H7 (cell line): ENCODE data around the gene DGKI. TPM values are rescaled to one million over a fixed set of nuclear protein-coding genes. Genes with fewer than 3 reads are reported as not detected.

Source experiments
- total RNA-seq: library from RNA; depleted of rRNA; stranded (reverse); fragments of >200 nt; shearing (Covaris generic); gene quantifications from 2 replicates; pipeline ENCODE4 v1.2.3, GENCODE V29; 2014; rRNA removed

Gene DGKI
- total RNA-seq, 1 experiment from 2014 or later, result 0.14 TPM

Other genes with a start within 250 kb of the DGKI start
- 11.4 and 13.0 TPM in 2 replicates for gene CREB3L2, start 155.1 kb upstream of the DGKI start, total RNA-seq
- not detected in 2 replicates for gene AKR1D1, start 229.5 kb upstream of the DGKI start, total RNA-seq